Suprapubic skin (tissue), 4 donors: ENCODE results near the gene FA2H. TPM values are rescaled to one million over a fixed set of nuclear protein-coding genes. Genes with fewer than 3 reads are reported as not detected.

ENCODE experiments used
- DNase-seq, 2 donors: peaks; one replicate each; pipeline ENCODE4 v3.0.0-alpha.2; 2019; ENCODE audit warnings: low spot score in 2 of 2
- H3K27ac ChIP-seq: fragments of 200-600 bp; sonication (generic); one replicate; pipeline ENCODE4 v1.5.1; 2019
- H3K27me3 ChIP-seq: fragments of 200-600 bp; sonication (generic); one replicate; pipeline ENCODE4 v1.5.1; 2019
- H3K36me3 ChIP-seq: fragments of 200-600 bp; sonication (generic); one replicate; pipeline ENCODE4 v1.5.1; 2019
- H3K4me1 ChIP-seq: fragments of 200-600 bp; sonication (generic); one replicate; pipeline ENCODE4 v1.5.1; 2019
- H3K4me3 ChIP-seq: fragments of 200-600 bp; sonication (generic); one replicate; pipeline ENCODE4 v1.5.1; 2019; ENCODE audit warnings: mild to moderate bottlenecking
- H3K9me3 ChIP-seq: fragments of 200-600 bp; sonication (generic); one replicate; pipeline ENCODE4 v1.5.1; 2019
- EP300 ChIP-seq: sonication (generic); formaldehyde crosslinking; IDR thresholded peaks from one replicate; pipeline ENCODE4 v1.6.1; 2017; ENCODE audit warnings: antibody characterized with exemption
- POLR2A ChIP-seq, 2 donors: fragments of 450-650 bp; IDR thresholded peaks; one replicate each; pipeline ENCODE4 v1.6.1; 2017; ENCODE audit warnings: antibody characterized with exemption in 2 of 2, mild to moderate bottlenecking in 2 of 2, moderate library complexity in 2 of 2
- POLR2AphosphoS5 ChIP-seq, 3 donors: sonication (generic); formaldehyde crosslinking; IDR thresholded peaks; one replicate each; pipeline ENCODE4 v1.6.1; 2017; ENCODE audit warnings: antibody characterized with exemption in 3 of 3
- WGBS: methylation state at CpG from one replicate; pipeline ENCODE4 v1.1.5; 2018; 5-methylcytosine and 5-hydroxymethylcytosine counted together
- total RNA-seq, 4 donors: library from RNA; depleted of rRNA; stranded (reverse); fragments of >200 nt; gene quantifications; one replicate each; pipeline ENCODE4 v1.1.0, GENCODE V29; 2016
- TF ChIP-seq, protein P1 (sequence below), 2 donors: fragments of 200-600 bp in 1 of 2; fragments of 450-650 bp in 1 of 2; sonication (generic) in 1 of 2; IDR thresholded peaks; one replicate each; pipeline ENCODE4 v1.5.1; 2016 to 2019; ENCODE audit warnings: antibody characterized with exemption in 2 of 2, mild to moderate bottlenecking in 1 of 2, moderate library complexity in 1 of 2

FA2H gene
- total RNA-seq, 4 donors from 2014 or later = 6.8 to 11.3 (median 8.8) TPM

DNA sequence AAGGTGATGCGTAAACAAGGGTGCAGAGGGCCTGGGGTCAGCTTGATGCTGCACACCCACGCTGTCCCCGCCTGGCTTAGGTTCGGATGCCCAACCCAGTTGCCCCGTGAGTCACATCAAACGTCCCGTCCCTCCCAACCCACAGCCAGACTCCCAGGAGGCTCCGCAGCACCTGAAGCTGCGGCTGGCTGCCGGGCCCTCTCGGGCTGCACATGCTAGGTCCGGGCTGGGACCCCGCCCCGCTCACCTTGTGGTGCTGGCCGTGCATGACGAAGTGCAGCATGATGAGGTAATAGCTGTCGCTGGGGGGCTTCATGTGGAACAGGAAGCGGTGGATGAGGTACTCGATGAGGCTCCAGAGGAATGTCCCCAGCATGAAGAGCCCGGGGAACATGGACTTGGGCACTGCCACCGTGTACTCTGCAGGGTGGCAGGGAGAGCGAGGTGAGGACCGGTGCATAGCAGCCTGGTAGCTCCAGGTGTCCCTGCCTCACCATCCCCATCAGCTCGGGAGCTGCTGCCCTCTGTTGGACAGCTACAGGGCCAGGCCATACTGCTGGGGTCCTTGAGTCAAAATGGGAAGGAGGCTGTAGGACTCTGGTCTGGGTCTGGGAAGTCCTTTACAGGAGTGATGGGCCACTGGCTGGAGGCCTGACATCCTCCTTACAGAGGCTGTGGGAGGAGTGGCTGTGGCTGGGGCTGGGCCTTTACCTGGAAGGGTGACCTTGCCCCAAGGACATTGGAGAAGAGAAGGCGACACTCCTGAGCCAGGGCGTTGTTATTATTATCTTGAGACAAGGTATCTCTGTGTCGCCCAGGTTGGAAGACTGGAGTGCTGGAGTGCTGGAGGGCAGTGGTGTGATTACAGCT, 55.6 kb downstream of the FA2H start:
- Histone ChIP-seq H3K9me3 (no peaks in the 10 kb centered on the region), H3K4me1 (no peaks in the 10 kb centered on the region), H3K27ac (no peak overlapping the region), H3K36me3 (no peaks in the 10 kb centered on the region), H3K4me3 (no peak overlapping the region), H3K27me3 (peaks cover 5% of the 10 kb centered on the region)
- no peak for DNase-seq
- no peak for TF ChIP-seq POLR2A (IDR thresholded peaks at IDR 0.05)
- 87% methylated on average over 26 of the region's 27 CpGs for whole genome bisulfite sequencing

- H3K27ac ChIP-seq = no peak overlapping the region
- H3K4me1 ChIP-seq = no peaks in the 10 kb centered on the region
- 86% methylated on average over 13 of the region's 13 CpGs for WGBS
- TF ChIP-seq, protein P1, sequence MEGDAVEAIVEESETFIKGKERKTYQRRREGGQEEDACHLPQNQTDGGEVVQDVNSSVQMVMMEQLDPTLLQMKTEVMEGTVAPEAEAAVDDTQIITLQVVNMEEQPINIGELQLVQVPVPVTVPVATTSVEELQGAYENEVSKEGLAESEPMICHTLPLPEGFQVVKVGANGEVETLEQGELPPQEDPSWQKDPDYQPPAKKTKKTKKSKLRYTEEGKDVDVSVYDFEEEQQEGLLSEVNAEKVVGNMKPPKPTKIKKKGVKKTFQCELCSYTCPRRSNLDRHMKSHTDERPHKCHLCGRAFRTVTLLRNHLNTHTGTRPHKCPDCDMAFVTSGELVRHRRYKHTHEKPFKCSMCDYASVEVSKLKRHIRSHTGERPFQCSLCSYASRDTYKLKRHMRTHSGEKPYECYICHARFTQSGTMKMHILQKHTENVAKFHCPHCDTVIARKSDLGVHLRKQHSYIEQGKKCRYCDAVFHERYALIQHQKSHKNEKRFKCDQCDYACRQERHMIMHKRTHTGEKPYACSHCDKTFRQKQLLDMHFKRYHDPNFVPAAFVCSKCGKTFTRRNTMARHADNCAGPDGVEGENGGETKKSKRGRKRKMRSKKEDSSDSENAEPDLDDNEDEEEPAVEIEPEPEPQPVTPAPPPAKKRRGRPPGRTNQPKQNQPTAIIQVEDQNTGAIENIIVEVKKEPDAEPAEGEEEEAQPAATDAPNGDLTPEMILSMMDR (IDR thresholded peaks at IDR 0.05) = no peak
- no peak for TF ChIP-seq POLR2A (IDR thresholded peaks at IDR 0.05)
- H3K4me3 ChIP-seq = no peak overlapping the region
- no peaks in the 10 kb centered on the region for H3K36me3 ChIP-seq
- peaks cover 1% of the 10 kb centered on the region for H3K27me3 ChIP-seq
- H3K9me3 ChIP-seq = no peaks in the 10 kb centered on the region
- DNase-seq = no peak
Measured at GRCh38 chr16:74718140-74718539, 56.5 kb downstream of the FA2H start.

- Histone ChIP-seq H3K4me1 (no peaks in the 10 kb centered on the region), H3K36me3 (no peaks in the 10 kb centered on the region), H3K4me3 (no peak overlapping the region), H3K9me3 (no peaks in the 10 kb centered on the region), H3K27ac (no peak overlapping the region), H3K27me3 (no peaks in the 10 kb centered on the region)
- TF ChIP-seq POLR2A (IDR thresholded peaks at IDR 0.05) (no peak), EP300 (no peak)
- 91% methylated on average over 7 of the region's 7 CpGs for WGBS
- no peak for DNase-seq
Measured at GRCh38 chr16:74717367-74717766, 57.3 kb downstream of the FA2H start.

DNA sequence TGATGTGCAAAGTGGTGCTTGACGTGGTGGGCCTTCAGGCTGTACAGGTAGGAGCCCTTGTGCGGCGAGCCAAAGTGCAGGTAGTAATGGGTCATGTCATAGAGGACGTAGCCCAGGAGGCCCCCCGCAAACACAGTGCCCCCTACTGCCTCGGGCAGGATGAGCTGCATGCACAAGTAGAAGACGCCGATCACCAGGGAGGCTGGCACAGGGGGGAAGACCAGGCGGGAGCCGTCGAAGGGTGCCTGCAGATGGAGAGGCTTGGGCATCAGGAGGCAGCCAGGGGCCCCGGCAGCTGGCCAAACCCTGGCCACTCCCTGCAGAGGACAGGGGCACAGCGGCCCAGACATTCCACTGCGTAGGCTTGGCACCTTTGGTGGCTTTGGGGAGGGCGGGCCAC, 58.3 kb downstream of the FA2H start:
- Histone ChIP-seq H3K9me3 (no peaks in the 10 kb centered on the region), H3K4me3 (no peak overlapping the region), H3K36me3 (no peaks in the 10 kb centered on the region), H3K27ac (no peak overlapping the region), H3K27me3 (no peaks in the 10 kb centered on the region), H3K4me1 (no peaks in the 10 kb centered on the region)
- 85% methylated on average over 14 of the region's 15 CpGs for WGBS
- DNase-seq = no peak
- no peak for TF ChIP-seq POLR2A (IDR thresholded peaks at IDR 0.05)
- TF ChIP-seq EP300 = no peak
- TF ChIP-seq, protein P1 (IDR thresholded peaks at IDR 0.05) = no peak
- TF ChIP-seq POLR2AphosphoS5 (IDR thresholded peaks at IDR 0.05) = no peak

DNA sequence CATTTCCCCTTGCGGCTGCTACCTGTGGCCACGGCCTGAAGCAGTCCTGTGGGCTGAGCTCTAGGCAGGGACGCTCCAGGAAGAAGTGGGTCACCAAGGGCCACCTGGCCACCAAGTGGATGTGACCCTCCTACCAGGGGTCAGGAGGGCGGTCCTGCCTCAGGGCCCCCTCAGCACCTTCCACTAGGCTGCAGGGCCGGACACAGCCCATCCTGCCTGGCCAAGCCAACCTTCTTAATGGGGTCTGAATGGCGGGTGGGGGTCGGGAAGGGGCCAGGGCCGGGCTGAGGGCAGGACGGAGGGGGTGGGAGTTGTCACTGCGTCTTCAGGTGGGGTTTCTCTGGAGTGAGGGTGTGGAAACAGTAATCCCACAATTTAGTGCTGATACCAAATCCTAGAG, 60.7 kb downstream of the FA2H start:
- no peak overlapping the region for H3K4me3 ChIP-seq
- WGBS = 85% methylated on average over 6 of the region's 10 CpGs
- TF ChIP-seq EP300 (no peak), POLR2AphosphoS5 (IDR thresholded peaks at IDR 0.05) (no peak), POLR2A (IDR thresholded peaks at IDR 0.05) (no peak)
- TF ChIP-seq, protein P1 (IDR thresholded peaks at IDR 0.05) = no peak
- H3K9me3 ChIP-seq = no peaks in the 10 kb centered on the region
- no peak for DNase-seq
- H3K4me1 ChIP-seq = no peaks in the 10 kb centered on the region
- no peaks in the 10 kb centered on the region for H3K36me3 ChIP-seq
- H3K27ac ChIP-seq = no peak overlapping the region
- H3K27me3 ChIP-seq = no peaks in the 10 kb centered on the region

- TF ChIP-seq POLR2A (IDR thresholded peaks at IDR 0.05) = no peak
- no peak for TF ChIP-seq POLR2AphosphoS5 (IDR thresholded peaks at IDR 0.05)
- TF ChIP-seq EP300 = no peak
- TF ChIP-seq, protein P1 (IDR thresholded peaks at IDR 0.05) = no peak
- Histone ChIP-seq H3K9me3 (no peaks in the 10 kb centered on the region), H3K36me3 (no peaks in the 10 kb centered on the region), H3K27me3 (no peaks in the 10 kb centered on the region), H3K27ac (no peak overlapping the region), H3K4me3 (no peak overlapping the region), H3K4me1 (no peaks in the 10 kb centered on the region)
- DNase-seq = no peak
- 55% methylated on average over 9 of the region's 10 CpGs for WGBS
Measured at GRCh38 chr16:74713325-74713724, 61.3 kb downstream of the FA2H start.
